Sigmoid colon (tissue), 7 donors: ENCODE results near the gene ADARB2. TPM values are rescaled to one million over a fixed set of nuclear protein-coding genes. Genes with fewer than 3 reads are reported as not detected.

ENCODE experiments used
- DNase-seq: peaks from one replicate; pipeline ENCODE4 v3.0.0-alpha.2; 2019
- H3K27ac ChIP-seq, 4 donors: fragments of 200-600 bp; sonication (generic); one replicate each; pipeline ENCODE4 v1.5.1; 2016 to 2019; ENCODE audit warnings: mild to moderate bottlenecking in 1 of 4
- H3K27me3 ChIP-seq, 3 donors: fragments of 200-600 bp; sonication (generic); one replicate each; pipeline ENCODE4 v1.5.1; 2019; ENCODE audit warnings: mild to moderate bottlenecking in 1 of 3
- H3K36me3 ChIP-seq, 4 donors: fragments of 200-600 bp; sonication (generic); one replicate each; pipeline ENCODE4 v1.5.1; 2016 to 2019
- H3K4me1 ChIP-seq, 4 donors: fragments of 200-600 bp; sonication (generic); one replicate each; pipeline ENCODE4 v1.5.1; 2017 to 2019
- H3K4me3 ChIP-seq, 4 donors: fragments of 200-600 bp; sonication (generic); one replicate each; pipeline ENCODE4 v1.5.1; 2017 to 2019; ENCODE audit warnings: mild to moderate bottlenecking in 2 of 4, moderate library complexity in 1 of 4
- H3K9me3 ChIP-seq, 4 donors: fragments of 200-600 bp in 3 of 4; sonication (generic) in 3 of 4; one replicate each; pipeline versions ENCODE4 v1.5.1 to v1.6.1; 2013 to 2019
- EP300 ChIP-seq, 4 donors: sonication (generic); formaldehyde crosslinking; IDR thresholded peaks; one replicate each; pipeline ENCODE4 v1.6.1; 2017; ENCODE audit warnings: antibody characterized with exemption in 4 of 4
- POLR2A ChIP-seq, 2 donors: fragments of 450-650 bp; IDR thresholded peaks; one replicate each; pipeline ENCODE4 v1.6.1; 2016; ENCODE audit warnings: antibody characterized with exemption in 2 of 2, mild to moderate bottlenecking in 2 of 2, moderate library complexity in 2 of 2
- POLR2AphosphoS5 ChIP-seq, 4 donors: sonication (generic); formaldehyde crosslinking; IDR thresholded peaks; one replicate each; pipeline ENCODE4 v1.6.1; 2017; ENCODE audit warnings: antibody characterized with exemption in 4 of 4
- WGBS, 2 donors: extraction: QIAGEN DNeasy Blood & Tissue Kit; methylation state at CpG; one replicate each; pipeline ENCODE4 v1.1.7; 2013; 5-methylcytosine and 5-hydroxymethylcytosine counted together
- intact Hi-C: fragments of 100-400 bp; cut with DNase I; formaldehyde crosslinking; loops from one replicate; pipeline ENCODE4 v1.15.1; 2023
- polyA plus RNA-seq, 3 donors: library from polyadenylated mRNA; stranded (reverse); fragments of 200-250 nt; gene quantifications; one replicate each; pipeline ENCODE4 v1.2.3, GENCODE V29; 2013
- total RNA-seq, 4 donors: library from RNA; depleted of rRNA; stranded (reverse); fragments of >200 nt; gene quantifications; one replicate each; pipeline ENCODE4 v1.1.0, GENCODE V29; 2016
- TF ChIP-seq, protein P1 (sequence below), 4 experiments: fragments of 450-650 bp in 3 of 4; fragments of 200-600 bp in 1 of 4; IDR thresholded peaks; one replicate each; pipeline ENCODE4 v1.5.1; 2016 to 2019; ENCODE audit warnings: antibody characterized with exemption in 4 of 4, mild to moderate bottlenecking in 3 of 4, moderate library complexity in 2 of 4
- donor health status: healthy with polysubstance abuse.
- donor health status: Bipolar disorder and iron deficiency.
- donor health status: healthy.

Gene ADARB2
- total and polyA plus RNA-seq, 7 donors = 0.60 to 5.9 (median 3.5) TPM; not detected in 1

DNA sequence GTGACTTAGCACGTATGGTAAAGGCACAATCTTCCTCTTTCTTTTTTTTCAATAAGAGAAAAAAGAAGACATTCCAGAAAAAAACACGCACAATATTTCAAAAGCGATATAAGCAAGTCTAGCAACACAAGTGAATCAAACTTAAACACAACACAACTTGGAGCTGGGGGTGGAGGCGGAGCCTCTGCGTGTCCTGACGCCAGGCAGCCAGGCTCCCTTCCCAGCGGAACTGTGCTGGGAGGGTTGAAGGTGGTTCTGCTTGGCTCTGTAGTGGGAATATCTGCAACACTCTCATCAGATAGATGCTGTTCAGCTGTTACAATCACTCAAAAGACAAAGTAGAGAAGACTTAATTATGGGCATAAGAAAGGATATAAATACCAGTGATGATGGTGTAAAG, 469.8 kb downstream of the ADARB2 start:
- Histone ChIP-seq H3K9me3 (no peaks in the 10 kb centered on the region), H3K4me3 (no peak overlapping the region), H3K36me3 (no peaks in the 10 kb centered on the region), H3K4me1 (no peaks in the 10 kb centered on the region), H3K27me3 (no peaks in the 10 kb centered on the region), H3K27ac (no peak overlapping the region)
- TF ChIP-seq, protein P1, sequence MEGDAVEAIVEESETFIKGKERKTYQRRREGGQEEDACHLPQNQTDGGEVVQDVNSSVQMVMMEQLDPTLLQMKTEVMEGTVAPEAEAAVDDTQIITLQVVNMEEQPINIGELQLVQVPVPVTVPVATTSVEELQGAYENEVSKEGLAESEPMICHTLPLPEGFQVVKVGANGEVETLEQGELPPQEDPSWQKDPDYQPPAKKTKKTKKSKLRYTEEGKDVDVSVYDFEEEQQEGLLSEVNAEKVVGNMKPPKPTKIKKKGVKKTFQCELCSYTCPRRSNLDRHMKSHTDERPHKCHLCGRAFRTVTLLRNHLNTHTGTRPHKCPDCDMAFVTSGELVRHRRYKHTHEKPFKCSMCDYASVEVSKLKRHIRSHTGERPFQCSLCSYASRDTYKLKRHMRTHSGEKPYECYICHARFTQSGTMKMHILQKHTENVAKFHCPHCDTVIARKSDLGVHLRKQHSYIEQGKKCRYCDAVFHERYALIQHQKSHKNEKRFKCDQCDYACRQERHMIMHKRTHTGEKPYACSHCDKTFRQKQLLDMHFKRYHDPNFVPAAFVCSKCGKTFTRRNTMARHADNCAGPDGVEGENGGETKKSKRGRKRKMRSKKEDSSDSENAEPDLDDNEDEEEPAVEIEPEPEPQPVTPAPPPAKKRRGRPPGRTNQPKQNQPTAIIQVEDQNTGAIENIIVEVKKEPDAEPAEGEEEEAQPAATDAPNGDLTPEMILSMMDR (IDR thresholded peaks at IDR 0.05) = no peak
- TF ChIP-seq POLR2A (IDR thresholded peaks at IDR 0.05) (no peak), POLR2AphosphoS5 (IDR thresholded peaks at IDR 0.05) (no peak), EP300 (IDR thresholded peaks at IDR 0.05) (no peak)
- intact Hi-C loops = no loop called here
- WGBS, 2 donors = 80 to 81% methylated on average over 7 of the region's 7 CpGs
- DNase-seq = no peak

DNA sequence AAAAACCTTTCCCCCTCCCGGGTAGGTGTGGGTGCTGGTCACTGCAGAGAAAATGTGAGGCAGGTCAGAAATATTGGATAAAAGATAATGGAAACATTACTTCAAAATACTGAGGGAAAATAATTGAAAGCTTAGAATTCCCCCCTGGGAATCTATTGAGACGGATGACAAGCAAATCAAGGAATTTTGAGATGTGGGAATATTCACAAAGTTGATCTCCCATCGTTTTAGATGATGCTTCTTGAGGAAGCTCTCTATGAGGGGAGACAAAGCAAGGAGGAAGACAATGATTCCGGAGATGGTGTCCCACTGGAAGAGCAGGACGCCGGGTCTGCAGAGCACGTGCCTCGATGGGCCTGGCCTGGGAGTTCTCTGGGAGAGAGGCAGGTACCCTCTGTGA, 470.2 kb downstream of the ADARB2 start:
- Histone ChIP-seq H3K9me3 (no peaks in the 10 kb centered on the region), H3K36me3 (no peaks in the 10 kb centered on the region), H3K4me1 (no peaks in the 10 kb centered on the region), H3K4me3 (no peak overlapping the region), H3K27me3 (no peaks in the 10 kb centered on the region), H3K27ac (no peak overlapping the region)
- DNase-seq = no peak
- TF ChIP-seq EP300 (IDR thresholded peaks at IDR 0.05) = no peak
- TF ChIP-seq POLR2AphosphoS5 (IDR thresholded peaks at IDR 0.05) = no peak
- TF ChIP-seq, protein P1 (IDR thresholded peaks at IDR 0.05) = no peak
- TF ChIP-seq POLR2A (IDR thresholded peaks at IDR 0.05) = no peak
- whole genome bisulfite sequencing, 2 donors = 88 to 91% methylated on average over 8 of the region's 8 CpGs
- intact Hi-C loops = no loop called here

DNA sequence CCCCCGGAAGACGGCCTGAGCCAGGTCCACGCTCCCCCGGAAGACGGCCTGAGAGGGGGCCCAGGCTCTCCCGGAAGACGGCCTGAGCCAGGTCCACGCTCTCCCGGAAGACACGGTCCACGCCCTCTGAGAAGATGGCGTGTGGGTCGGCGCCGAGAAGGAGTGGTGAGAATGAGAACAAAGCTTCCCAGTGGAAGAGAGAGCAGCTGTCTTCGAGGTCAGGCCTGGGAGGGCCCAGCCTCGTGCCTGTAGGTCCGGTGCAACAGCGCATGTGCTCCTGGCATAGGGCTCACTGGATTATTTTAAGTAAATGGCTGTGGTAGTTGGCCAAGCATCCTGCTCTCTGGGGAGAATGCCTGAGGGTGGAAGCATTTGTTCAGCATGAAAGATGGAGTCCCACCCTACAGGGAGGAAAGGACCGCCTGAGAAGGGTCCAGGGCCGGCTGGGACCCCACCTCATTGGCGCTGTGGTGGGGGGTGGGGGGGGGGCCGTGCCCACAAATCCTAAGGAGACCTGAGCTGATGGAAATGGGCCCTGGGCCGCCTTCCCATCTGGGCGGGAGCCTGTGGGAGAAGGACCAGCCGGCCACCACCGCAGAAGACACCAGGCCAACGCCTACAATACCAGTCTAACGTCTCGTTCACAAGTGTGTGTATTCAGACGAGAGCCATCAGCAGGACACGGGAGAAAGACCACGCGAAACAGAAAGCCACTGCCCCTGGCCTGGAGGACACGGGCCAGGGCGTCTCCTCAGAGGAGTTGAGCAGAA, 471.1 kb downstream of the ADARB2 start:
- no peak overlapping the region for H3K4me3 ChIP-seq
- H3K9me3 ChIP-seq = no peaks in the 10 kb centered on the region
- no peaks in the 10 kb centered on the region for H3K36me3 ChIP-seq
- 92 to 94% methylated on average over 36 of the region's 36 CpGs for WGBS, 2 donors
- intact Hi-C loops = no loop called here
- H3K27ac ChIP-seq = no peak overlapping the region
- H3K27me3 ChIP-seq = no peaks in the 10 kb centered on the region
- no peaks in the 10 kb centered on the region for H3K4me1 ChIP-seq
- no peak for DNase-seq
- TF ChIP-seq, protein P1 (IDR thresholded peaks at IDR 0.05) = no peak
- TF ChIP-seq POLR2AphosphoS5 (IDR thresholded peaks at IDR 0.05) = no peak

DNA sequence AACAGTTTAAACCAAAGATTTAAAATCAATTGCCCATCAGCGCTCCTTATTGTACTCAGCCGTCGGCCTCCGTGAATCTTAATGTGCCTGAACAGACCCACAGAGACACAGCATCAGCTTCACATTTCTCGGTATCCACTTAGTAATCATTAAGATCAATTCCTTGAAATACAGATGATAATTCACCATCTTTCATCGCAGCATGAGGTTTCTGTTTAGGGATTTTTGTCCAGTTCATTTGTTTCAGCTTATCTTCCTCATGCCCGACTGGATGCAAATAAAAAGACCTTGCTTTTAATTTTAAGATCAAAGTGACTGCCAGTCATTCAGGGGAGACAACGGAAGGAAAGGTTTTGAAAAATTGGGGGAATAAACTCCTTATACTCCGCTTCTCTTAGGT, 473.3 kb downstream of the ADARB2 start:
- no peak for DNase-seq
- TF ChIP-seq EP300 (IDR thresholded peaks at IDR 0.05) = no peak
- TF ChIP-seq POLR2A (IDR thresholded peaks at IDR 0.05) = no peak
- no peak for TF ChIP-seq POLR2AphosphoS5 (IDR thresholded peaks at IDR 0.05)
- TF ChIP-seq, protein P1 (IDR thresholded peaks at IDR 0.05) = no peak
- Histone ChIP-seq H3K27me3 (no peaks in the 10 kb centered on the region), H3K36me3 (no peaks in the 10 kb centered on the region), H3K27ac (no peak overlapping the region), H3K4me1 (no peaks in the 10 kb centered on the region), H3K4me3 (no peak overlapping the region), H3K9me3 (no peaks in the 10 kb centered on the region)
- intact Hi-C loops = no loop called here
- 85 to 89% methylated on average over 9 of the region's 9 CpGs for WGBS, 2 donors

DNA sequence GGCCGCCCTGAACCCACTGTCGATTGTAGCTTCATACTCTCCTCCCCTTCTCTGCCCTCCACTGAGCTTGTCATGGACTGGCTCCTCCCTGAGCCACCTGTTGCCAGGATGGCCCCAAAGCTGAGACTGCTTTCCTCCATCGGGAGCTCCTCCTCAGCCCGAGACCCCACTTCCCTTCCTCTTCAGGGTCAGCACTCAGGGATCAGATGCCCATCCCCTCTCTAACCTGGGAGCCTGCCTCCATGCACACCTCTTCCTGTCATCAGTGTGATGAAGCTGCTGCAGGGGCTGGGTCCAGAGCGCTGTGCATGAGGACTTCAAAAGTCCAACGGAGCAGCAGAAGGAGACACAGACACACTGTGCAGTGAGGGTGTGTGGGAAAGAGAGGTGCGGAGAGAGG, 480.1 kb downstream of the ADARB2 start:
- intact Hi-C loops = no loop called here
- WGBS, 2 donors = 85 to 88% methylated on average over 7 of the region's 7 CpGs
- DNase-seq = no peak

More for the DNA sequence above, 480.1 kb downstream of the ADARB2 start:
- Histone ChIP-seq H3K9me3 (no peaks in the 10 kb centered on the region), H3K4me1 (no peaks in the 10 kb centered on the region), H3K36me3 (no peaks in the 10 kb centered on the region), H3K27me3 (peaks cover 0 to 6% (median 0%) of the 10 kb centered on the region in 3 donors), H3K27ac (no peak overlapping the region), H3K4me3 (no peak overlapping the region)
- TF ChIP-seq POLR2AphosphoS5 (IDR thresholded peaks at IDR 0.05) (no peak), EP300 (IDR thresholded peaks at IDR 0.05) (no peak), POLR2A (IDR thresholded peaks at IDR 0.05) (no peak)
- TF ChIP-seq, protein P1 (IDR thresholded peaks at IDR 0.05) = no peak
